Activated CD4-positive, alpha-beta T cell treated with anti-CD3 and anti-CD28 coated beads, Interleukin-2, amount 50 U/mL, for 16 hours (primary cell): ENCODE measurements around the gene PNPLA7.
A peak's percentile ranks its signal among the peaks of the same experiment; 100 is the strongest.
"Not testable (repeated sequence)": the region's sequence is repeated elsewhere in the genome, so short reads cannot be mapped to it uniquely, and the experiment has no call there.

Source experiments
- DNase-seq: peaks from one replicate; pipeline ENCODE4 v3.0.0-alpha.2; 2020

PNPLA7 gene

GRCh38 chr9:137458194-137459151, 91.7 kb downstream of the PNPLA7 start:
- DNase-seq = no peak

GRCh38 chr9:137457406-137458193, 92.6 kb downstream of the PNPLA7 start:
- DNase-seq = no peak

- no peak for DNase-seq
Measured at GRCh38 chr9:137456864-137457405, 93.3 kb downstream of the PNPLA7 start.

GRCh38 chr9:137456061-137456863, 93.9 kb downstream of the PNPLA7 start:
- no peak for DNase-seq

GRCh38 chr9:137455359-137455991, 94.7 kb downstream of the PNPLA7 start:
- DNase-seq = no peak

GRCh38 chr9:137454597-137455358, 95.4 kb downstream of the PNPLA7 start:
- DNase-seq = no peak

GRCh38 chr9:137454145-137454596, 96.0 kb downstream of the PNPLA7 start:
- no peak for DNase-seq

GRCh38 chr9:137453643-137454081, 96.5 kb downstream of the PNPLA7 start:
- peak; percentile 72 for DNase-seq

GRCh38 chr9:137452761-137453642, 97.2 kb downstream of the PNPLA7 start:
- DNase-seq = no peak

- DNase-seq = no peak
Measured at GRCh38 chr9:137452006-137452760, 98.0 kb downstream of the PNPLA7 start.

GRCh38 chr9:137451264-137452005, 98.8 kb downstream of the PNPLA7 start:
- not testable (repeated sequence) for DNase-seq

GRCh38 chr9:137450539-137451222, 99.5 kb downstream of the PNPLA7 start:
- DNase-seq = not testable (repeated sequence)

GRCh38 chr9:137449931-137450538, 100.2 kb downstream of the PNPLA7 start:
- DNase-seq = no peak

GRCh38 chr9:137449081-137449844, 100.9 kb downstream of the PNPLA7 start:
- DNase-seq = no peak

- no peak for DNase-seq
Measured at GRCh38 chr9:137448602-137448962, 101.6 kb downstream of the PNPLA7 start.

GRCh38 chr9:137447722-137448601, 102.2 kb downstream of the PNPLA7 start:
- no peak for DNase-seq
